HepG2 (cell line): Measurements from ENCODE around the gene TADA2A. TPM values are rescaled to one million over a fixed set of nuclear protein-coding genes. Genes with fewer than 3 reads are reported as not detected.

Source experiments
- AKAP8 ChIP-seq: sonication (generic); formaldehyde crosslinking; IDR thresholded peaks from 2 replicates; pipeline ENCODE4 v1.5.1; 2020; ENCODE audit warnings: mild to moderate bottlenecking, missing genetic modification reagents
- HOXA5 ChIP-seq: sonication (generic); formaldehyde crosslinking; IDR thresholded peaks from 2 replicates; pipeline ENCODE4 v1.4.0; 2020; ENCODE audit warnings: missing genetic modification reagents
- IRX3 ChIP-seq: sonication (generic); formaldehyde crosslinking; IDR thresholded peaks from 2 replicates; pipeline ENCODE4 v1.8.1; 2023; ENCODE audit warnings: mild to moderate bottlenecking, low read depth, missing genetic modification reagents, borderline replicate concordance
- JUNB ChIP-seq: sonication (generic); formaldehyde crosslinking; IDR thresholded peaks from 2 replicates; pipeline ENCODE4 v1.8.0; 2022; ENCODE audit warnings: missing genetic modification reagents, mild to moderate bottlenecking, borderline replicate concordance
- NKX3-1 ChIP-seq: sonication (generic); formaldehyde crosslinking; IDR thresholded peaks from 2 replicates; pipeline ENCODE4 v1.5.0; 2020; ENCODE audit warnings: missing genetic modification reagents
- PAX8 ChIP-seq: sonication (generic); formaldehyde crosslinking; IDR thresholded peaks from 2 replicates; pipeline ENCODE4 v1.8.0; 2022; ENCODE audit warnings: mild to moderate bottlenecking, missing genetic modification reagents, borderline replicate concordance
- PRMT3 ChIP-seq: sonication (generic); formaldehyde crosslinking; IDR thresholded peaks from 2 replicates; pipeline ENCODE4 v1.8.1; 2022; ENCODE audit warnings: low read depth, mild to moderate bottlenecking, moderate library complexity, missing genetic modification reagents, borderline replicate concordance
- RELA ChIP-seq: sonication (generic); formaldehyde crosslinking; IDR thresholded peaks from 2 replicates; pipeline ENCODE4 v1.4.0; 2020; ENCODE audit warnings: missing genetic modification reagents
- SMYD3 ChIP-seq: sonication (generic); formaldehyde crosslinking; IDR thresholded peaks from 2 replicates; pipeline ENCODE4 v1.8.1; 2023; ENCODE audit warnings: mild to moderate bottlenecking, missing genetic modification reagents
- ZC3H13 ChIP-seq: sonication (generic); formaldehyde crosslinking; IDR thresholded peaks from 2 replicates; pipeline ENCODE4 v1.8.1; 2023; ENCODE audit warnings: mild to moderate bottlenecking, missing genetic modification reagents, moderate library complexity
- ZNF230 ChIP-seq: sonication (generic); formaldehyde crosslinking; IDR thresholded peaks from 2 replicates; pipeline ENCODE4 v1.4.0; 2020; ENCODE audit warnings: mild to moderate bottlenecking, missing genetic modification reagents
- ZNF33B ChIP-seq: sonication (generic); formaldehyde crosslinking; IDR thresholded peaks from 2 replicates; pipeline ENCODE4 v1.5.1; 2020; ENCODE audit warnings: mild to moderate bottlenecking, missing genetic modification reagents
- ZNF441 ChIP-seq: sonication (generic); formaldehyde crosslinking; IDR thresholded peaks from 2 replicates; pipeline ENCODE4 v1.7.0; 2021; ENCODE audit warnings: missing genetic modification reagents, borderline replicate concordance
- ZNF629 ChIP-seq: sonication (generic); formaldehyde crosslinking; conservative IDR thresholded peaks from 2 replicates; pipeline ENCODE4 v1.5.0; 2020; ENCODE audit warnings: missing genetic modification reagents
- ZSCAN21 ChIP-seq: sonication (generic); formaldehyde crosslinking; IDR thresholded peaks from 2 replicates; pipeline ENCODE4 v1.8.0; 2022; ENCODE audit warnings: mild to moderate bottlenecking, missing genetic modification reagents, moderate library complexity, borderline replicate concordance
- polyA plus RNA-seq, 8 experiments: library from polyadenylated mRNA; depleted of rRNA in 3 of 8; stranded (reverse) in 7 of 8; unstranded in 1 of 8; fragments of >200 nt; fragmentation: Illumina TruSeq in 4 of 8; extraction: Trizol in 4 of 8; gene quantifications; 2 replicates each; pipeline versions ENCODE4 v1.2.1 to v1.2.3, GENCODE V29; 2011 to 2016; ENCODE audit warnings: low read depth in 4 of 8, missing spikeins in 1 of 8, mixed read lengths in 1 of 8; ENCODE audit not compliant: insufficient read depth in 1 of 8
- total RNA-seq, 5 experiments: library from RNA; depleted of rRNA; stranded (reverse); fragments of >200 nt; fragmentation: Illumina TruSeq; extraction: Trizol; gene quantifications; 2 replicates each; pipeline ENCODE4 v1.2.3, GENCODE V29; 2016; ENCODE audit warnings: low read depth in 1 of 5
- TF ChIP-seq, protein P1 (sequence below): conservative IDR thresholded peaks from 2 replicates; pipeline ENCODE4 v1.6.1; 2018; ENCODE audit warnings: missing genetic modification reagents
- TF ChIP-seq, protein P2 (sequence below): IDR thresholded peaks from 2 replicates; pipeline ENCODE4 v1.6.1; 2016; ENCODE audit warnings: missing biosample characterization, missing genetic modification reagents, low read depth
- TF ChIP-seq, protein P3 (sequence below): sonication (generic); formaldehyde crosslinking; conservative IDR thresholded peaks from 2 replicates; pipeline ENCODE4 v1.4.0; 2020; ENCODE audit warnings: missing genetic modification reagents
- TF ChIP-seq, protein P4 (sequence below): sonication (generic); formaldehyde crosslinking; IDR thresholded peaks from 2 replicates; pipeline ENCODE4 v1.4.0; 2020; ENCODE audit warnings: mild to moderate bottlenecking, low read depth, missing genetic modification reagents
- TF ChIP-seq, protein P5 (sequence below): IDR thresholded peaks from 2 replicates; pipeline ENCODE4 v1.6.1; 2016; ENCODE audit warnings: mild to moderate bottlenecking

Gene TADA2A
- total and polyA plus RNA-seq, 2 of the 13 experiments (the other 11 are each of a cell fraction or from before 2014, with no cell fraction given) = 8.0 to 14.0 TPM

DNA sequence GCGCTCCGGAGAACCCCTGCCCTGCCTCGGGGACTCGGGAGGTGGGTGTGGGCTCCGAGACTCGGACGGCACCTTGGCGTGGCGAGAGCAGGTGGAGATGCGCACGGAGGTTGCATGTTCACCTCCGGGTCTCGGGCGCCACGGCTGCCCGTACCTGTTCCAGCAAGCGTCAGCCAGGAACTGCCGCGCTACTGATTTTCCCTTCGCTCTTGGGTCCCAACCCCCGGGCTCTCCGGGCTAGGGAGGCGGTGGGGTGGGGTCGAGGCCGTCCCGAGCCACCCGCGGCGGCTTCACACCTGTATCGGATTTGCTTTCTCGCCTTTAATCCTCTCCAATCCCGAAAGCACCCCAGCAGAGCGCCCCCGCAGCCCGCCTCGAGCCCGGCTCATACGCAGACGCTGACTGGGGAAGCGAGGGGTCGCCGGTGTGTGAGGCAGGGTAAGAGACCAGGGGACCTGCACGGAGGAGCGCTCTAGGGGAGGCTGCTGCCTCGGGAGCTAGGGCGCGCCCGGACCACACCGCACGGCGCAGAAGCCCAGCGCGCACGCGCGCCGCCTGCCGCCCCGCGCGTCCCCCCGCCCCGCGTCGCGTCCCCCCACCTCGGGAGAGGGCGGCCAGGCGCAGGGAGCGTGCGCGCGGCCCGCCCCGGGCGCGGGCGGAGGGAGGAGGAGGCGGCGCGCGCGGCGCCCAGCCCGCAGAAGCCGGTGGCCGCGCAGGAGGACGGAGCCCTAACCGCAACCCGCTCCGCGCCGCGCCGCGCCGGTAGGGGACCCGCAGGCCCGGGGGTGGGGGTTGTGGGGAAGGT, 82.7 kb downstream of the TADA2A start, which contains the start of gene DUSP14 (continued):
- TF ChIP-seq, protein P1, sequence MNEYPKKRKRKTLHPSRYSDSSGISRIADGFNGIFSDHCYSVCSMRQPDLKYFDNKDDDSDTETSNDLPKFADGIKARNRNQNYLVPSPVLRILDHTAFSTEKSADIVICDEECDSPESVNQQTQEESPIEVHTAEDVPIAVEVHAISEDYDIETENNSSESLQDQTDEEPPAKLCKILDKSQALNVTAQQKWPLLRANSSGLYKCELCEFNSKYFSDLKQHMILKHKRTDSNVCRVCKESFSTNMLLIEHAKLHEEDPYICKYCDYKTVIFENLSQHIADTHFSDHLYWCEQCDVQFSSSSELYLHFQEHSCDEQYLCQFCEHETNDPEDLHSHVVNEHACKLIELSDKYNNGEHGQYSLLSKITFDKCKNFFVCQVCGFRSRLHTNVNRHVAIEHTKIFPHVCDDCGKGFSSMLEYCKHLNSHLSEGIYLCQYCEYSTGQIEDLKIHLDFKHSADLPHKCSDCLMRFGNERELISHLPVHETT = no peak
- no peak for TF ChIP-seq JUNB (CRISPR knock-in tag)
- 0 out of 2 replicates have a peak, but pooled peaks have one; percentile 39 for TF ChIP-seq ZNF441
- no peak for TF ChIP-seq RELA (CRISPR knock-in tag)
- TF ChIP-seq SMYD3 (CRISPR knock-in tag) = no peak
- TF ChIP-seq HOXA5 = no peak
- TF ChIP-seq ZSCAN21 (CRISPR knock-in tag) = peak; percentile 52; the same call in 1 of the 2 replicates
- TF ChIP-seq ZNF230 (CRISPR knock-in tag) = peak; percentile 44; the same call in 1 of the 2 replicates
- TF ChIP-seq ZNF629 (CRISPR knock-in tag) = no peak; the same call in none of the 2 replicates
- no peak for TF ChIP-seq ZC3H13 (CRISPR knock-in tag)
- TF ChIP-seq IRX3 (CRISPR knock-in tag) = 0 out of 2 replicates have a peak, but pooled peaks have one; percentile 46
- TF ChIP-seq, protein P2, sequence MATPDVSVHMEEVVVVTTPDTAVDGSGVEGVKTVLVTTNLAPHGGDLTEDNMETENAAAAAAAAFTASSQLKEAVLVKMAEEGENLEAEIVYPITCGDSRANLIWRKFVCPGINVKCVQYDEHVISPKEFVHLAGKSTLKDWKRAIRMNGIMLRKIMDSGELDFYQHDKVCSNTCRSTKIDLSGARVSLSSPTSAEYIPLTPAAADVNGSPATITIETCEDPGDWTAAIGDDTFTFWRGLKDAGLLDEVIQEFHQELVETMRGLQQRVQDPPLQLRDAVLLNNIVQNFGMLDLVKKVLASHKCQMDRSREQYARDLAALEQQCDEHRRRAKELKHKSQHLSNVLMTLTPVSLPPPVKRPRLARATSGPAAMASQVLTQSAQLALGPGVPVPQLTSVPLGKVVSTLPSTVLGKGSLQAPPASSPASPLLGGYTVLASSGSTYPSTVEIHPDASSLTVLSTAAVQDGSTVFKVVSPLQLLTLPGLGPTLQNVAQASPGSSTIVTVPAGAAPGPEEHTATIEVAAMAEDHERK = no peak
- TF ChIP-seq, protein P3, sequence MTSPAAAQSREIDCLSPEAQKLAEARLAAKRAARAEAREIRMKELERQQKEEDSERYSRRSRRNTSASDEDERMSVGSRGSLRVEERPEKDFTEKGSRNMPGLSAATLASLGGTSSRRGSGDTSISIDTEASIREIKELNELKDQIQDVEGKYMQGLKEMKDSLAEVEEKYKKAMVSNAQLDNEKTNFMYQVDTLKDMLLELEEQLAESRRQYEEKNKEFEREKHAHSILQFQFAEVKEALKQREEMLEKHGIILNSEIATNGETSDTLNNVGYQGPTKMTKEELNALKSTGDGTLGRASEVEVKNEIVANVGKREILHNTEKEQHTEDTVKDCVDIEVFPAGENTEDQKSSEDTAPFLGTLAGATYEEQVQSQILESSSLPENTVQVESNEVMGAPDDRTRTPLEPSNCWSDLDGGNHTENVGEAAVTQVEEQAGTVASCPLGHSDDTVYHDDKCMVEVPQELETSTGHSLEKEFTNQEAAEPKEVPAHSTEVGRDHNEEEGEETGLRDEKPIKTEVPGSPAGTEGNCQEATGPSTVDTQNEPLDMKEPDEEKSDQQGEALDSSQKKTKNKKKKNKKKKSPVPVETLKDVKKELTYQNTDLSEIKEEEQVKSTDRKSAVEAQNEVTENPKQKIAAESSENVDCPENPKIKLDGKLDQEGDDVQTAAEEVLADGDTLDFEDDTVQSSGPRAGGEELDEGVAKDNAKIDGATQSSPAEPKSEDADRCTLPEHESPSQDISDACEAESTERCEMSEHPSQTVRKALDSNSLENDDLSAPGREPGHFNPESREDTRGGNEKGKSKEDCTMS (CRISPR knock-in tag) = no peak
- no peak for TF ChIP-seq PRMT3 (CRISPR knock-in tag)
- no peak for TF ChIP-seq ZNF33B (CRISPR knock-in tag)
- no peak; the same call in 1 of the 2 replicates for TF ChIP-seq AKAP8 (CRISPR knock-in tag)
- no peak for TF ChIP-seq NKX3-1 (CRISPR knock-in tag)
- TF ChIP-seq, protein P4, sequence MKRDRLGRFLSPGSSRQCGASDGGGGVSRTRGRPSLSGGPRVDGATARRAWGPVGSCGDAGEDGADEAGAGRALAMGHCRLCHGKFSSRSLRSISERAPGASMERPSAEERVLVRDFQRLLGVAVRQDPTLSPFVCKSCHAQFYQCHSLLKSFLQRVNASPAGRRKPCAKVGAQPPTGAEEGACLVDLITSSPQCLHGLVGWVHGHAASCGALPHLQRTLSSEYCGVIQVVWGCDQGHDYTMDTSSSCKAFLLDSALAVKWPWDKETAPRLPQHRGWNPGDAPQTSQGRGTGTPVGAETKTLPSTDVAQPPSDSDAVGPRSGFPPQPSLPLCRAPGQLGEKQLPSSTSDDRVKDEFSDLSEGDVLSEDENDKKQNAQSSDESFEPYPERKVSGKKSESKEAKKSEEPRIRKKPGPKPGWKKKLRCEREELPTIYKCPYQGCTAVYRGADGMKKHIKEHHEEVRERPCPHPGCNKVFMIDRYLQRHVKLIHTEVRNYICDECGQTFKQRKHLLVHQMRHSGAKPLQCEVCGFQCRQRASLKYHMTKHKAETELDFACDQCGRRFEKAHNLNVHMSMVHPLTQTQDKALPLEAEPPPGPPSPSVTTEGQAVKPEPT = no peak
- TF ChIP-seq, protein P5, sequence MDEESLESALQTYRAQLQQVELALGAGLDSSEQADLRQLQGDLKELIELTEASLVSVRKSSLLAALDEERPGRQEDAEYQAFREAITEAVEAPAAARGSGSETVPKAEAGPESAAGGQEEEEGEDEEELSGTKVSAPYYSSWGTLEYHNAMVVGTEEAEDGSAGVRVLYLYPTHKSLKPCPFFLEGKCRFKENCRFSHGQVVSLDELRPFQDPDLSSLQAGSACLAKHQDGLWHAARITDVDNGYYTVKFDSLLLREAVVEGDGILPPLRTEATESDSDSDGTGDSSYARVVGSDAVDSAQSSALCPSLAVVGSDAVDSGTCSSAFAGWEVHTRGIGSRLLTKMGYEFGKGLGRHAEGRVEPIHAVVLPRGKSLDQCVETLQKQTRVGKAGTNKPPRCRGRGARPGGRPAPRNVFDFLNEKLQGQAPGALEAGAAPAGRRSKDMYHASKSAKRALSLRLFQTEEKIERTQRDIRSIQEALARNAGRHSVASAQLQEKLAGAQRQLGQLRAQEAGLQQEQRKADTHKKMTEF (CRISPR knock-in tag) = peak; percentile 66; the same call in 1 of the 2 replicates
- no peak for TF ChIP-seq PAX8 (CRISPR knock-in tag)
